Keratinocyte (primary cell): ENCODE measurements around the gene PRKN.

ENCODE experiments used
- EZH2 ChIP-seq: IDR thresholded peaks from one replicate; pipeline ENCODE4 v1.6.1; 2012; ENCODE audit warnings: inconsistent platforms, mild to moderate bottlenecking, low read length, moderate library complexity
- TF ChIP-seq, protein P1 (sequence below), 3 experiments: IDR thresholded peaks in 1 of 3; conservative IDR thresholded peaks in 1 of 3; optimal IDR thresholded peaks in 1 of 3; 2 replicates in 2 of 3; 3 replicates in 1 of 3; pipeline versions ENCODE3 to v1.5.1; 2011; ENCODE audit warnings: low read length in 3 of 3, mild to moderate bottlenecking in 3 of 3, moderate library complexity in 2 of 3, control low read depth in 1 of 3, inconsistent platforms in 1 of 3; ENCODE audit not compliant: insufficient read depth in 2 of 3; ENCODE audit errors: extremely low read depth in 1 of 3

DNA sequence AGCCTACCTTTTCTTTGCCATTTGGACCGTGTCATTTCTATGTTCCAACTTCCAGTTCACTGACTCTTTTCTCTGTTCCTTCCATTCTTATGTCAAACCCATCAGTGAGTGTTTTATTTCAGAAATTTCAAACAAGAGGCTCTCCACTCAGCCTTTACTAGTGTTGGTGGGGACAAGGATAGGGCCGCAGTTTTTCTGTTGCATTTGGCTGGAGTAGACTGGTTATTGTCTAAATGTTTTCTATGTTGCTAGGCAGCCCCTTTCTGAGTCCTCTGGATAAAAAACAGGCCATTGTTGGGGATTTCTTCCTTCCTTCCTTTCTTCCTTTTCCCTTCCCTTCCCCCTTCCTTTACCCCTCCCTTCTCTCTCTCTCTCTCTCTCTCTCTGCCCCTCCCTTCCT lies 288.6 kb downstream of the PRKN start:
- TF ChIP-seq, protein P1, sequence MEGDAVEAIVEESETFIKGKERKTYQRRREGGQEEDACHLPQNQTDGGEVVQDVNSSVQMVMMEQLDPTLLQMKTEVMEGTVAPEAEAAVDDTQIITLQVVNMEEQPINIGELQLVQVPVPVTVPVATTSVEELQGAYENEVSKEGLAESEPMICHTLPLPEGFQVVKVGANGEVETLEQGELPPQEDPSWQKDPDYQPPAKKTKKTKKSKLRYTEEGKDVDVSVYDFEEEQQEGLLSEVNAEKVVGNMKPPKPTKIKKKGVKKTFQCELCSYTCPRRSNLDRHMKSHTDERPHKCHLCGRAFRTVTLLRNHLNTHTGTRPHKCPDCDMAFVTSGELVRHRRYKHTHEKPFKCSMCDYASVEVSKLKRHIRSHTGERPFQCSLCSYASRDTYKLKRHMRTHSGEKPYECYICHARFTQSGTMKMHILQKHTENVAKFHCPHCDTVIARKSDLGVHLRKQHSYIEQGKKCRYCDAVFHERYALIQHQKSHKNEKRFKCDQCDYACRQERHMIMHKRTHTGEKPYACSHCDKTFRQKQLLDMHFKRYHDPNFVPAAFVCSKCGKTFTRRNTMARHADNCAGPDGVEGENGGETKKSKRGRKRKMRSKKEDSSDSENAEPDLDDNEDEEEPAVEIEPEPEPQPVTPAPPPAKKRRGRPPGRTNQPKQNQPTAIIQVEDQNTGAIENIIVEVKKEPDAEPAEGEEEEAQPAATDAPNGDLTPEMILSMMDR (optimal IDR thresholded peaks at IDR 0.05 in 1 of 3, IDR thresholded peaks at IDR 0.05 in 1 of 3, conservative IDR thresholded peaks at IDR 0.05 in 1 of 3; ENCODE audit: extremely low read depth in 1 of 3, insufficient read depth in 2 of 3, low read length in 3 of 3), result no peak
- TF ChIP-seq EZH2, result no peak
